Stomach (tissue), 4 donors: ENCODE results near the gene SCYGR1.

Experiments
- CTCF ChIP-seq, 7 experiments: fragments of 450-650 bp in 4 of 7; fragments of 200-600 bp in 3 of 7; sonication (generic) in 3 of 7; IDR thresholded peaks; one replicate each; pipeline ENCODE4 v1.5.1; 2016 to 2019; ENCODE audit warnings: antibody characterized with exemption in 7 of 7, control low read depth in 2 of 7, mild to moderate bottlenecking in 1 of 7
- EP300 ChIP-seq: sonication (generic); formaldehyde crosslinking; IDR thresholded peaks from one replicate; pipeline ENCODE4 v1.6.1; 2017; ENCODE audit warnings: antibody characterized with exemption
- POLR2A ChIP-seq, 4 donors: fragments of 450-650 bp; IDR thresholded peaks; one replicate each; pipeline ENCODE4 v1.6.1; 2016; ENCODE audit warnings: antibody characterized with exemption in 4 of 4, control low read depth in 2 of 4, mild to moderate bottlenecking in 1 of 4, moderate library complexity in 1 of 4

GRCh38 chr2:227341553-227341952 lies 46.2 kb downstream of the SCYGR1 start:
- TF ChIP-seq POLR2A (IDR thresholded peaks at IDR 0.05) (no peak), EP300 (no peak), CTCF (IDR thresholded peaks at IDR 0.05) (no peak)
